GM19035 (cell line): ENCODE data around the gene ASGR2.
"Not testable (repeated sequence)": the region's sequence is repeated elsewhere in the genome, so short reads cannot be mapped to it uniquely, and the experiment has no call there.

Source experiments
- ATAC-seq: cut with Tn5 transposase; IDR thresholded peaks from one replicate; pipeline ENCODE4 v1.9.1; 2021; ENCODE audit not compliant: unreplicated experiment

The ASGR2 gene, protein sequence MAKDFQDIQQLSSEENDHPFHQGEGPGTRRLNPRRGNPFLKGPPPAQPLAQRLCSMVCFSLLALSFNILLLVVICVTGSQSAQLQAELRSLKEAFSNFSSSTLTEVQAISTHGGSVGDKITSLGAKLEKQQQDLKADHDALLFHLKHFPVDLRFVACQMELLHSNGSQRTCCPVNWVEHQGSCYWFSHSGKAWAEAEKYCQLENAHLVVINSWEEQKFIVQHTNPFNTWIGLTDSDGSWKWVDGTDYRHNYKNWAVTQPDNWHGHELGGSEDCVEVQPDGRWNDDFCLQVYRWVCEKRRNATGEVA

DNA sequence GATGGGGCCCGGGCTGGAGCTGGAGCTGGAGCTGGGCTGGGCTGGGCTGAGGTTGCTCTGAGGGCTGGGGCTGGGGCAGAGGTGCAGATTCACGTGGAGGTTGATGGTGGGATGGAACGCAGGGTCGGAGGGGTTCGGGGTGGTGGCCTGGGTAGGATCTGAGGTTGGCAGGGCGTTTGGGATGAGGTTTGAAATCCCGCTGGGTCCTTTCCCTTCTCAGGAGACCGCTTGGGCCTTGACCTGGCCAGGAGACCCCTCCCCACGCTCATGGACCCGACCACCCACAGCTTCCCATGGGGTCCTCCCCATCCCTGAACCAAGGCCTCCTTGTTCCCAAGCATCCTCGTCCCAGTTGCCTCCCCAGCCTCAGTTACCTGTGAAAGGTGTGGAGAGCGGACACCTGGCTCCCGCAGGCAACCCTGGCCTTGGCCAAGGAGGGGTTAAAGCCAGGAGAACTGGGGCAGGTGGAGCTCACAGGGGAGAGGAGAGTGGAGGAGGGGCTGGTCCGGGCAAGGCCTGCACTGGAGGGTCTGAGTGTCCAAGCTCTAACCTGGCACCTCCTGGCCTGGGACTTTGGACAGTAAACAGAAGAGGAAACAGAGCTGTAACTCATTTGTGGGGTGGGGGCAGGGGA, at the start of gene ASGR2:
TSS of gene ASGR2 (minus strand) at position 582 of the 634 bp plus-strand sequence. CDS start 582 bp downstream, outside the sequence.
- no peak for ATAC-seq

DNA sequence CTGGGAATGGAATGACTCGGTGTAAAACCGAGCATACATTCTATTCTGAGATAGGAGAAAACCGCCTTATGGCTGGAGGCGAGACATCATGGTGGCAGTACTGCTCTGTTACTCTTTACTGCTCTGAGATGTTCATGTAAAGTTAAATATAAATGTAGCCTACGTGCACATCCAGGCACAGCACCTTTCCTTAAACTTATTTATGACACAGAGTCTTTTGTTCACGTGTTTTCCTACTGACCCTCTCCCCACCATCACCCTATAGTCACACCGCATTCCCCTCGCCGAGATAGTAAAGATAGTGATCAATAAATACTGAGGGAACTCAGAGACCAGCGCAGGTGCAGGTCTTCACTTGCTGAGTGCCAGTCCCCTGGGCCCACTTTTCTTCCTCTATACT, 44.9 kb upstream of the ASGR2 start:
- not testable (repeated sequence) for ATAC-seq

DNA sequence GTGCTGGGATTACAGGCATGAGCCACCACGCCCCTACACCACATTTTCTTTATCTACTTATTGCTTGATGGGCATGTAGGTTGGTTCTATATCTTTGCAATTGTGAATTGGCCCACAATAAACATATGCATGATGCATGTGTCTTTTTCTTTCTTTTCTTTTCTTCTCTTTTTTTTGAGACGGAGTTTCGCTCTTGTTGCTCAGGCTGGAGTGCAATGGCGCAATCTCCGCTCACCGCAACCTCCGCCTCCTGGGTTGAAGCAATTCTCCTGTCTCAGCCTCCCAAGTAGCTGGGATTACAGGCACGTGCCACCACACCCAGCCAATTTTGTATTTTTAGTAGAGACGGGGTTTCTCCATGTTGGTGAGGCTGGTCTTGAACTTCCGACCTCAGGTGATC, 43.8 kb upstream of the ASGR2 start:
- ATAC-seq, result not testable (repeated sequence)

DNA sequence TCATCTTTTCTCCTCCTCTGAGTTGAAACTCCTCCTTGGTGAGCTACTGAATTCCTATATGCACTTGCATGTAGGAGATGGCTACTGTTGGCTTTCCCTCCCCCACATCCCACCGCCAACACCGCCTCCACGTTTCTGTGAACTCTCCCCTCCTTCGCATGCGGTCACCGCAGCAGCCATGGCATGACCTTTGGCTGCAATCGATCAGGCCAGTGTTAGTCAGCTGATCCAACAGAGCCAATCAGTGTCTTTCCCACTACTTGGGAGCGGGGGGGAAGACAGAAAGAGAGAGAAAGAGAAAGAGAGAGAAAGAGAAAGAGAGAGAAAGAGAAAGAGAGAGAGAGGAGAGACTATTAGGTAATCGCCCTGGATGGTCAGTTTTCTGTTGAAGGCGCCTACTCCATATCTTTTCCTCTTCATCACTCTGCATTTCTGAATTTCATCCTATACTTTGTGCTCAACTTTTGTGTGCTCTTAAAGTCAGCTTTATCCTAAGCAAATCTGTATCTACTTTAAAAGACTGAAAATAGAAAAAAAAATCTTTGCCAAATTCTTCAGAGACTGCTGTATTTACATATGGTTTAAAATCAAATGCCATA, 41.8 kb upstream of the ASGR2 start:
- no peak for ATAC-seq

DNA sequence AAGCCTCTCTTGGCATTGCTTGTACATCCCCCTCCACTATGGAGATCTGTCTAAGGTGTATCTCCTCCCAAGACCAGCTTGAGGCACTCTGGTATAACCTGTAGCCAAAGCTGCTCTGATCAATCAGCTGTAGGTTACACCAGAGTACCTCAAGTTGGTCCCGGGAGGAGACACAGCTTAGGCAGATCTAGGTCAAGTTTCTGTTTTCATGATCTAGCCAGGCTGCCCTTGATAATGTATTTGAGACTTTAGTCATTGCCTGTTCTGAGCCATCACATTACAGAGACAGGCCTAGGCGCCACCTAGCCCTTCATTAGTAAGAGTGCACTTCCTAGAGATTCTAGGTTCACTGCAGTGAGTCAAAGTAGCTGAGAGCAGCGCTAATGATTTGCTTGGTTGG, 33.1 kb upstream of the ASGR2 start:
- no peak for ATAC-seq

DNA sequence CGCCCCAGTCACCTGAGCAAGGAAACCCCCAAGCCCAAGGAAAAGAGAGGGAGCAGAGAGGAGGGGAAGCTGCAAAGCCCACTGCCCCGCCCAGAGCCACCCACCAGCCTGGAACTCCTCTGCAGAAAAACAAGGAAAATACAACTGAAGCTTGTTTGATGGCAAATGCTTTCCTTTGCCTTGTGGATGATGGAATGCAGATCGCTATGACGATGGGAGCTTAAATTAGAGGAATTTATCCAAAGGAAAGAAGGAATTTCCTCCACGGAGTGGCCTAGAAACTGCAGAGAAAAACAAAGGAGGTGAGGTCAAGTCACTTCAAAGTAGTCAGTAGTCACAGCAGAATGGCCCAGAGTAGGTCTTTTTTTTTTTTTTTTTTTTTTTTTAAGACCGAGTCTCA, 31.5 kb upstream of the ASGR2 start:
- ATAC-seq, result no peak

DNA sequence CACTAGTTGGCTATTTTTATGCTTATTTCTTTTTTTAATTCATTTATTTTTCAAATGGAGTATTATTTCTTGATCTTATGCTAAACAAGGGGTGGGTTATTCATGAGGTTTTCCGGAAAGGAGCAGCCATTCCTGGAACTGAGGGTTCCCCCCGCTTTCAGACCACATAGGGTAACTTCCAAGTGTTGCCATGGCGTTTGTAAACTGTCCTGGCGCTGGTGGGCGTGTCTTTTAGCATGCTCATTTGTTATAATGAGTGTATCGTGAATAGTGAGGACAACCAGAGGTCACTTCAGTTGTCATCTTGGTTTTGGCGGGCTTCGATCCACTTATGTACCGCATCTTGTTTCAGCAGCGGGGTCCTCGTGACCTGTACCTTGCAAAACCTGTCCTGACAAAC, 29.6 kb upstream of the ASGR2 start:
- ATAC-seq, result no peak

DNA sequence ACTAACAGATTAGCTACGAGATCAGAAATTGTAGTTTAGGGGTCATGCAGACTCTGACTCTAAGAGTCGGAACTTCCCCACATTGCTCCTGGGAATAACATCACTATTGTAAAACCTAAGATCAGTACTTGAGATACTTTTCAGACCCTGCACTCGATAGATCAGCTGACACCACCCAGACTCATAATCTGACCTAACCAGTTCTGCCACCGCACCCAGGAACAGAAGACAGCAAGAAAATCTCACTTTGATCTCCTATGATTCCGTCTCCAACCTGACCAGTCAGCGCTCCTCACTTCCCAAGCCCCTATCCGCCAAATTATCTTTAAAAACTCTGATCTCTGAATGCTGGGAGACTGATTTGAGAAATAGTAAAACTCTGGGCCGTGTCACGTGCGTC, 27.2 kb upstream of the ASGR2 start:
- no peak for ATAC-seq

DNA sequence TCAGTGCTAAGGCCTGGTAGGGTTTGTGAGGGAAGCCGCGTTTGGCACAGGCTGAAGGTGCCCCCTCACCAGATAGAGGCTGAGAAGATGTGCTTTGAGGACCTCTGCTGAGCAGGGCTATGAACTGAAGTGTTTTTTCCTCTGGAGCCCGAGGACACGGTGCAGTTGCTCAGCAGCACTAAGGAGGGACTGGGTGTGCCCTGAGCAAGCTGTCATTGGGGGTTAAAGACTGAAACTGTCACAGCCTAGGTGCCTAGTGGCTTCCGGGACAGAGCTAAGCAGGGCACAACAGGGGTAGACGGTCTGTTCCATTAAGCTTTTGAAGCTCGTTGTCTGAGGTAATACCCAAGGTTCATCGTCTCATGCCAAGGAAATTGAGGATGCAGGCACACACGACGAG, 24.8 kb upstream of the ASGR2 start:
- ATAC-seq, result no peak

DNA sequence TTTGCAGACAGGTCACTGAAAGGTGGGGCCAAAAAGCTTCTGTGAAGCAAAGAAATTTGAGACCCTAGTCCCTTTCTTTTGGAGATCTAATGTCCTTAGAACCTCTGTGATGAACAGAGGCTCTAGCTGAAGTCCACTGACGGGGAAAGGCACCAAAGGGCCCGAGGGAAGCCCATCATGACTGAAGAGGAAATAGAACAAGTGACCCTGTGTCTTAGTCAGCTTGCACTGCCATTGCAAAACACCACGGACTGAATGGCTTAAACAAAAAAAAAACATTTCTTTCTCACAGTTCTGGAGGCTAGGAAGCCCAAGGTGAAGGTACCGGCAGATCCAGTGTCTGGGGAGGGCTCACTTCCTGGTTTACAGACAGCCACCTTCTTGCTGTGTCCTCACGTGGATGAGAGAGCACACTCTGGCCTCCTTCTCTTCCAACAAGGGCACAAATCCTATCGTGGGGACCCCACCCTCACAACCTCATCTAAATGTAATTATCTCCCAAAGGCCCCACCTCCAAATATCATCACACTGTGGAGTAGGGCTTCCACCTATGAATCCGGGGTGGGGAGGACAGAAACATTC, 24.3 kb upstream of the ASGR2 start:
- ATAC-seq, result no peak

DNA sequence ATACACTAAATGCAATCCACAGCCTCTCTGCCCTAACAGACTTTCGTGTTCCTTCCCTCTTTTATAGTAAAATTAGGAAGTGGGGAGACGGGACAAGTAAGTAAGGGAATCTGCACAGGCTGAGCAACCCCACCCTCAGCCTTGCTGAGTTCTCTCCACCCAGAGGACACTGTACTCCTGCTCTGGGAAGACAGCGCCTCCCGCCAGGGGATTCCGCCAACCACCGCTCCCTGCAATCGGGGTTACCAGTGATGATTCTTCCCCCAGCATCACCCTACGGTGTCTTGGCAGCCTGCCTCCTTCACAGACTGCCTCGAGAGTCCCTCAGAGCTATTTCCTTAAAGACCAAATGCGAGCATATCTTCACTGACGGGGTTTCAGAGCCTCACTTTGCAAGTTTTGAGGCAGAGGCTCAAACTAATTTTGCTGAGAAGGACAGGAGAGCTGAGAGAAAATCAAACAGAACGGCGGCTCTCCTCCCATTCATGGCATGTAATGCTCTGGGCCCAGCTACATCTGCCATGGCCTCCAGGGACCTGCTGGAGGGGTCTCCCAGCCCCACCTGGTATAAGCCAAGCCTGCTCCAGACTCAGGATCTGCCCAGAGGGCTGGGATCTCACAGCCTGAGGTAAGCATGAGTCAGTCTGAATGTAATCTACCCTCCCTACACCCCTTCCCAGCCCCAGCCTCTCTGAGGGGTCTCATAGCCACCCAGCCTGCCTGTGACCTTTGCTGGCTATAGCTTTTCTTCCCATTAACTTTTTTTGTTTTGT, 22.7 kb upstream of the ASGR2 start:
- no peak for ATAC-seq

DNA sequence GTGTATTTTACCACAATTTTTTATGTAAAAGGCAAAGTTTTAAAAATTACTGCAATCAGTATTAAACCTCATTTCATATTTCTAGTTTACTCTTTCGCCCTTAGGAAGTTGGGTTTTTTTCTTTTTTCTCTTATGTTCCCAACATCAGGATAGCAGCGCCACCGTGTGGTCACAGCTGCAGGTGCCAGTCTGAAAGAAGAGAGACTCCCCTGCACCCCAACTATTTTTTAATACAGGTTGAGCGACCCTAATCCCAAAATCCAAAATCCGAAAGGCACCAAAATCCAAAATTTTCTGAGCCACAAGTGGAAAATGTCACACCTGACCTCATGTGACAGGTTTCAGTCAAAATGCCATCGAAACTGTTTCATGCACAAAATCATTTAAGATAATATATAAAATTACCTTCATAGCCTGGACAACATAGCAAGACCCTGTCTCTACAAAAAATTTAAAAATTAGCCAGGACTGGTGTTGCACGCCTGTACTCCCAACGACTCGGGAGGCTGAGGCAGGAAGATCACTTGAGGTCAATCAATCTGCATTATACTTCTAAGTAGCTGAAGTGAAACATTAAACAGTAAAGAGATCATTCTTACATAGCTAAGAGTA, 21.8 kb upstream of the ASGR2 start:
- no peak for ATAC-seq

DNA sequence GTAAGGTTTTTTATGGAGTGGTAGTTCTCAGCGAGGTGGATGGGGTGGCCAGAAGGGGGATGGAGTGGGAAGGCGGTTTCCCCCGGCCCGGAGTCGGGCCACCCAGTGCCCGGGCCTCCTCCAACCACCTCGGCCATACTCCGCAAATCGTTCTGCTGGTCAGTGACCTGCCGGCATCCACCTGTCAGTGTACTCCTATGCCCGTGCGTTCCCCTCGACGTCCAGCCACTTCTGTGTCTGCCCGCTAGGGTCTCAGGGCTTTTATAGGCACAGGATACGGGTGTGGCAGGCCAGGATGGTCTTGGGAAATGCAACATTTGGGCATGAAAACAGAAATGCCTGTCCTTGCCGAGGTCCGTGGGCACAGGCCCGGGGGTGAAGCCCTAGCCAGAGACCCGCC, 19.3 kb upstream of the ASGR2 start:
- ATAC-seq, result no peak

DNA sequence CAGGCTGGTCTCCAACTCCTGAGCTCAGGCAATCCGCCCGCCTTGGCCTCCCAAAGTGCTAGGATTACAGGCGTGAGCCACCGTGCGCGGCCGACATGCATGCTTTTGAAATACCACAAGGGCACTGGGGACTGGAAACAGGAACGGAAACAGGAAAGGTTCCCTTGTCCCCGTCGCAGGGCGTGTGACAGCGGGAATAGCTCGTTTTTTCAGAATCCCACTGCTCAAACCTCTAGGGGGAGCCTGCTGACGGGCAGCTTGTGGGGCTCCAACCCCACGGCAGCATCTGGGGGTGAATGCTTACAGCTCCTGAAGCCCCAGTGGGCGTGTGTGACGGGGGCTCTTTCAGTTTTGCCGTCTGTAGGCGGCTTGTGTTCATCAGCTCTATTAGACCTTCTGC, 18.8 kb upstream of the ASGR2 start:
- ATAC-seq, result no peak

DNA sequence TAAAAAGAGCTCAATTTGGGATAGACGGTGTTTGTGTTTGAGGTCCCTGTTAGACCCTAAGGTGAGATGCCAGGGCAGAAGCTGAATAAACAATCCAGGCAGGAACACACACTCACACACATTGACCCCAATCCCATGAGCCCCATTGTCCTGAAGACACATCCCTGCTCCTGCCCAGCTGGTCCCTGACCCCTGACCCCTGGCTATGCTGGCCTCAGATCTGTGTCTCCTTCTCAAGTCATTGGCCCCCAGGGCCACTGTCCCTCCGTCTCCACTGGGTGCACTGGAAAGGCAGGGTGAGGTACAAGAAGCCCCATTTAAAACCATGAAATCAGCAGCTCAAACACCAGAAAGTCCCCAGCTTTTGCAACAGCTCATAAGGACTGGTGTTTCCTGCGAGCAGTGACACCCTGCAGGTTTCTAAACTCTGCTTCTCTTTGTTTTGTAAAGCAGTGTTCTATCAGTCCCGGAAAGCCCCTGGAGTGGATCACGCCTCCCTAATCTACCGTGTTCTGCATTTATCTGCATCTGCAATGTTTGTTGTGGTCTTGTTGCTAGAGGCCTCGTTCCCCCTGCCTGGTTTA, 18.0 kb upstream of the ASGR2 start:
- ATAC-seq, result no peak

DNA sequence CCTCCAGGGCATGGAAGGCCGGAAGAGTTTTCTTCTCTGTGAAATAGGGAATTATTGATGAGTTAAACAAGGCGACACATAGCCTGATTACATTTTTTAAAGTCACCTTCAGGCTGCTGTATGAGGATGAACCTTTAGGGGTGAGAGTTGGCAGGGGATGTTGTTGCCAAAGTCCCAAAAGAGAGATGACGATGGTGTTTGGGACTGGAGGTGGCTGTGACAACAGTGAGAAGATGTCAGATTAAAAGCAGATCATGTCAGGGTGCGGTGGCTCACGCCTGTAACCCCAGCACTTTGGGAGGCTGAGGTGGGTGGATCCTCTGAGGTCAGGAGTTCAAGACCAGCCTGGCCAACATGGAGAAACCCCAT, 16.8 kb upstream of the ASGR2 start:
- no peak for ATAC-seq

DNA sequence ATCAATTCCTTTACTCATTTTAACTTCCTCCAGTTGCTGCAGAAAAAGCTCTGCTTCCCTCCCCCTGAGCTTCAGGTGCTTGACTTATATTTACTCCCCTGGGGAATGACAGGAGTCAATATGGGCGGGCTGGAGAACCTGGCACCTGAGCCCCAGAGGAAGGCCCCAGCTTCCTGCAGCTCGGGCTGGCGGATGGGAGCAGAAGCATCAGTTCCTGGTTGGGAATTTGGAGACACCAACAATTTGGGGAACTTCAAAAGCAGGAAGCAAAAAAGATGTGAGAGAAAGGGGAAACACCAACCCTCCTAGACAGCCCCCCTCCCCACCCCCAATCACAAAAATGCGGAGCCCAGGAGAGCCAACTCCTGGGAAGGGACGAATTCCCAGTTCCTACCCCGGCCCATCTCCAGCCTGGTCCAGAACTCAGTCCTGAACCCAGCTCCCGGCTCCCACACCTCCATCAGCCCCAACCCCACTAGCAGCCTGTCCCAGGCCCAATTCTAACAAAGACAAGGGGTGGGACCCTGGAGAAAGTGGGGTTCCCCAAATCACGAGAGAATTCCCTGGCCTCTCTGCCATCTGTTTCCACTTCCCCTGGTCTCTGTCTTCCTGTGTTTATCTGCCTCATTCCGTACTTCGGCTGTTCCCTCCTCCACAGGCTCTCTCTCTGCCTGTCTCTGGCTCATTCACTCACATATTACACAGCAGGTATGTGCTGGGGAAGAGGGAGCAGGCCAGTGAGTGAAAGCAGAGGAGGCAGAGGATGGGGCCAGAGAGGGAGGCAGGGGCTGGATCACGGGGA, 16.2 kb upstream of the ASGR2 start:
- ATAC-seq, result no peak

DNA sequence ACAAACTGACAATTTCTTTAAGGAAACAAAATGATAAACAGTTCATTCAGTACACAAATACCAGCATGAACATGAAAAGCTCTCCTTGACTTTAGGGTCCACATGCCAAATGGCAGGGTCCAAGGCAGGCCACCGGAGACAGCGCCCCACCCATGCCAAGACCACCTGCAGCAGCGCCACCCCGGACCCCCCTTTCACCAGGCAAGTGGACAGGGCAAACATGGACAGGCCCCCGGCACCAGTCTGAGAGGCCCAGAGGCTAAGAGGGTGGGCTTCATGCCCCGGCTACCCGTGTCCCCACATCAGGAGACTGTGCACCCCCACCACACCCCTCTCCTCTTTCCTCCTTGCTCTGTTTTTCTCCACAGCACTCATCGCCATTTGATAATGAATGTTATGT, 14.7 kb upstream of the ASGR2 start:
- no peak for ATAC-seq

DNA sequence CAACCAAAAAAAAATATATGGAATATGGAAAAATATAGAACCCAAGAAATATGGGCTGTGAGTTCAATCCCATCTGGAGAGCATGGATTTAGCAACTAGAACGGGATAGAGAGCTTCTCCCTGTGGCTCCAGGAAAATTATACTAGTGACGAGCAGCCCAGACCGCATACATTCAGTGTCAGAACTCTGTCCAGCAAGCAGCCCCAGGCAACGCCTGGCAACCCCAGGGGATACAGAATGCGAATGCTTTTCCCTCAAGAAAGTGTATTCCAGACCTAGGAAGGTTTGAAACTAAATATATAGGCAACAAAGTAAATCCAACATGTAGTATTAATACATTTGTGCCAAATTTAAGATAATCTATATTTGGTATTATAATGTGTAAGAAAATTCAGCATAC, 13.5 kb upstream of the ASGR2 start:
- no peak for ATAC-seq

DNA sequence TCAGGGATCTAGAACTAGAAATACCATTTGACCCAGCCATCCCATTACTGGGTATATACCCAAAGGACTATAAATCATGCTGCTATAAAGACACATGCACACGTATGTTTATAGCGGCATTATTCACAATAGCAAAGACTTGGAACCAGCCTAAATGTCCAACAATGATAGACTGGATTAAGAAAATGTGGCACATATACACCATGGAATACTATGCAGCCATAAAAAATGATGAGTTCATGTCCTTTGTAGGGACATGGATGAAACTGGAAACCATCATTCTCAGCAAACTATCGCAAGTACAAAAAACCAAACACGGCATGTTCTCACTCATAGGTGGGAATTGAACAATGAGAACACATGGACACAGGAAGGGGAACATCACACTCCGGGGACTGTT, 12.9 kb upstream of the ASGR2 start:
- ATAC-seq, result not testable (repeated sequence)
